ENCODE results near the gene ZW10.
"Not testable (repeated sequence)": the region's sequence is repeated elsewhere in the genome, so short reads cannot be mapped to it uniquely, and the experiment has no call there.

The ZW10 gene

GRCh38 chr11:113802621-113803020 is 29.1 kb upstream of the ZW10 start:
- DNase-seq (ENCODE audit: insufficient read length, low spot score) (no peak), FAIRE-seq (no peak)
- TF ChIP-seq PAX5 (IDR thresholded peaks at IDR 0.05; ENCODE audit: insufficient read depth, low read length, severe bottlenecking) (no peak), POU2F2 (IDR thresholded peaks at IDR 0.05; ENCODE audit: low read depth, low read length) (no peak), POLR2AphosphoS5 (IDR thresholded peaks at IDR 0.05; ENCODE audit: low read depth, low read length) (no peak), SPI1 (IDR thresholded peaks at IDR 0.05; ENCODE audit: low read depth, low read length) (no peak), TAF1 (IDR thresholded peaks at IDR 0.05; ENCODE audit: low read depth, low read length) (no peak), POLR2A (IDR thresholded peaks at IDR 0.05; ENCODE audit: low read depth, low read length) (no peak)

- TF ChIP-seq TAF1 (IDR thresholded peaks at IDR 0.05; ENCODE audit: low read depth, low read length) (no peak), POU2F2 (IDR thresholded peaks at IDR 0.05; ENCODE audit: low read depth, low read length) (no peak), POLR2AphosphoS5 (IDR thresholded peaks at IDR 0.05; ENCODE audit: low read depth, low read length) (no peak), PAX5 (IDR thresholded peaks at IDR 0.05; ENCODE audit: insufficient read depth, low read length, severe bottlenecking) (no peak), POLR2A (IDR thresholded peaks at IDR 0.05; ENCODE audit: low read depth, low read length) (no peak)
- no peak for DNase-seq (ENCODE audit: insufficient read length, low spot score)
- peak; percentile 5 for FAIRE-seq
Measured at GRCh38 chr11:113796663-113797259, 23.3 kb upstream of the ZW10 start.

GRCh38 chr11:113789675-113790320 is 16.3 kb upstream of the ZW10 start:
- DNase-seq (ENCODE audit: insufficient read length, low spot score) (no peak), FAIRE-seq (no peak)
- TF ChIP-seq SPI1 (IDR thresholded peaks at IDR 0.05; ENCODE audit: low read depth, low read length): no peak
- no peak for TF ChIP-seq PAX5 (IDR thresholded peaks at IDR 0.05; ENCODE audit: insufficient read depth, low read length, severe bottlenecking)
- no peak for TF ChIP-seq POLR2A (IDR thresholded peaks at IDR 0.05; ENCODE audit: low read depth, low read length)
- TF ChIP-seq TAF1 (IDR thresholded peaks at IDR 0.05; ENCODE audit: low read depth, low read length): no peak
- TF ChIP-seq POLR2AphosphoS5 (IDR thresholded peaks at IDR 0.05; ENCODE audit: low read depth, low read length): no peak

- not testable (repeated sequence) for DNase-seq (ENCODE audit: insufficient read length, low spot score); FAIRE-seq
Measured at GRCh38 chr11:113789016-113789415, 15.5 kb upstream of the ZW10 start.

GRCh38 chr11:113782134-113782533 is 8.6 kb upstream of the ZW10 start:
- FAIRE-seq (no peak), DNase-seq (ENCODE audit: insufficient read length, low spot score) (no peak)
- no peak for TF ChIP-seq POLR2A (IDR thresholded peaks at IDR 0.05; ENCODE audit: low read depth, low read length)

DNA sequence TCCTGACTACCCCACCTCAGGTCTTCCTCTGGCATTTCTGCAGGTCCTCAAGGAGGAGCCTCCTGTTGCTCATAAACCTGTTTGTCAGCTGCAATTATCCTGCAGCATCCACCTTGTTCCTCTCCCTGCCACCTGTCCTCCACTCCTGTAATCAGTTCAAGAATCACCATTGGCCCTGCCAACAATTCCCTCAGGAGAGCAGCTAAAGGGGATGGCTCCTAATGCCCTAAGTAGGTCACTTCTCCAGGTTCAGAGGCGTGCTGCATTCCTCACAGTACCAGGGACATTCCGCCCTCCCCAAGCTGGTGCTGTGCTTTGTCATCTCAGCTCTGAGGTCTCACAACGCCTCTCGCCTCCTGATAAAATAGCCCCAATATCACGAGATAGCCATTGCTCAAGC is 8.2 kb upstream of the ZW10 start:
- TF ChIP-seq POU2F2 (IDR thresholded peaks at IDR 0.05; ENCODE audit: low read depth, low read length) (no peak), SPI1 (IDR thresholded peaks at IDR 0.05; ENCODE audit: low read depth, low read length) (no peak), PAX5 (IDR thresholded peaks at IDR 0.05; ENCODE audit: insufficient read depth, low read length, severe bottlenecking) (no peak), TAF1 (IDR thresholded peaks at IDR 0.05; ENCODE audit: low read depth, low read length) (no peak), POLR2AphosphoS5 (IDR thresholded peaks at IDR 0.05; ENCODE audit: low read depth, low read length) (no peak), POLR2A (IDR thresholded peaks at IDR 0.05; ENCODE audit: low read depth, low read length) (no peak)
- no peak for FAIRE-seq
- no peak for DNase-seq (ENCODE audit: insufficient read length, low spot score)

DNA sequence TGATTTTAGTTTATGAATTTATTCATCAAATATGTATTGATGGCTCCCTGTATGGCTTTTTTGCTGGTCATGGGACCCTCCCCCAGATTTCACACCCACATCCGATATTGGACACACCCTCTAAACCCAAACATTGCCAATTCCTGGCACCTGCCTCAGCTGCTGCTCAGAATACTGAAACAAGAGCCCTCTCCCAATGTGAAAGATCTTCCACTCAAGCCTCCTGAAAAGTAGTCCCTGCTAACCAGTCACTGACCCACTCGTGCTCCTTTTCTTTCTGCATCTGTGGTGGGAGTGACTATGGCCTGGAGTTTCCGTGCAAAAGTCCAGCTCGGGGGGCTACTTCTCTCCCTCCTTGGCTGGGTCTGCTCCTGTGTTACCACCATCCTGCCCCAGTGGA is 6.0 kb upstream of the ZW10 start, which contains the start of gene CLDN25:
CLDN25 (plus strand) TSS at position 301 of the 400 bp plus-strand sequence; CDS start at position 301, 0 bp downstream.
- FAIRE-seq (no peak), DNase-seq (ENCODE audit: insufficient read length, low spot score) (no peak)
- no peak for TF ChIP-seq SPI1 (IDR thresholded peaks at IDR 0.05; ENCODE audit: low read depth, low read length)
- TF ChIP-seq POLR2AphosphoS5 (IDR thresholded peaks at IDR 0.05; ENCODE audit: low read depth, low read length): no peak

DNA sequence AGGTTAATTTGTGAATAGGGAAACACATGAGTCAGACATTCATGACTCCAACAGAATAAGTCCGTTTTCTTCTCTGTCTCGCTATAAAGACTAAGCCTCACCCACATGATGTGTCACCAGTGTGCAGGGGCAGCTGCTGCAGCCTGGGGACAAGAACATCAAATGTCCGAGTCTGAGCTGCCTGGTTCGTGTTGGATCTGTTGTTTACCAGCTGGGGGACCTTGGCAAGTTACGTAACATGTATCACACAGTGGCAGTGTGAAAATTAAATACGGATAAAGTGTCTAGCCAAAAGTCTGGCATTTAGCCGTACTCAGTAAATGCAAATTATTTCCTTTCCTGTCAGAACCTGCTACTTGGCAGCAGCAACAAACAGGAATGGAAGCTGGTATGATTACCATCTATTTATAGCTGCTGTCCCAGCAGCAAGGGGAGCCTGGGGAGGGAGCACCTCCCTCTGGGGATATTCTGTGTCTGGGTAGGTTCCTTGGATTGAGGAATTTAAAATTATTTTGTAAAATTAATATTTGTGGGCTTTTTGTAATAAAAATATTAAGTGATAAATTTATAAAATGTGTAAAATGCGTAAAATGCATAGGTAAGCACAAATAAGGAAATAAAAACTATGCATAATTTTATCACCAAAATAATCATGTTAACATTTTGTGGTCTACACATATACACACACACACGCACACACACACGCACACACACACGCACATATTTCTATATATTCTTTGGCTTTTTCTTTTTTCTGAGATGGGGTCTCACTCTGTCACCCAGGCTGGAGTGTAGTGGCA is 4.8 kb upstream of the ZW10 start:
- no peak for FAIRE-seq
- no peak for TF ChIP-seq POLR2A (IDR thresholded peaks at IDR 0.05; ENCODE audit: low read depth, low read length)
- TF ChIP-seq POLR2AphosphoS5 (IDR thresholded peaks at IDR 0.05; ENCODE audit: low read depth, low read length): no peak
- TF ChIP-seq POU2F2 (IDR thresholded peaks at IDR 0.05; ENCODE audit: low read depth, low read length): no peak
- no peak for TF ChIP-seq SPI1 (IDR thresholded peaks at IDR 0.05; ENCODE audit: low read depth, low read length)
- no peak for TF ChIP-seq TAF1 (IDR thresholded peaks at IDR 0.05; ENCODE audit: low read depth, low read length)
- no peak for DNase-seq (ENCODE audit: insufficient read length, low spot score)

- DNase-seq (ENCODE audit: insufficient read length, low spot score): no peak
- FAIRE-seq: no peak
- TF ChIP-seq POLR2A (IDR thresholded peaks at IDR 0.05; ENCODE audit: low read depth, low read length) (no peak), TAF1 (IDR thresholded peaks at IDR 0.05; ENCODE audit: low read depth, low read length) (no peak), PAX5 (IDR thresholded peaks at IDR 0.05; ENCODE audit: insufficient read depth, low read length, severe bottlenecking) (no peak), SPI1 (IDR thresholded peaks at IDR 0.05; ENCODE audit: low read depth, low read length) (no peak), POLR2AphosphoS5 (IDR thresholded peaks at IDR 0.05; ENCODE audit: low read depth, low read length) (no peak), POU2F2 (IDR thresholded peaks at IDR 0.05; ENCODE audit: low read depth, low read length) (no peak)
Measured at GRCh38 chr11:113774174-113774503, 647 bp upstream of the ZW10 start.

- FAIRE-seq (peak; percentile 31), DNase-seq (ENCODE audit: insufficient read length, low spot score) (no peak)
- no peak for TF ChIP-seq PAX5 (IDR thresholded peaks at IDR 0.05; ENCODE audit: insufficient read depth, low read length, severe bottlenecking)
- no peak for TF ChIP-seq SPI1 (IDR thresholded peaks at IDR 0.05; ENCODE audit: low read depth, low read length)
- TF ChIP-seq POU2F2 (IDR thresholded peaks at IDR 0.05; ENCODE audit: low read depth, low read length): no peak
- TF ChIP-seq POLR2AphosphoS5 (IDR thresholded peaks at IDR 0.05; ENCODE audit: low read depth, low read length): no peak
- no peak for TF ChIP-seq TAF1 (IDR thresholded peaks at IDR 0.05; ENCODE audit: low read depth, low read length)
- no peak for TF ChIP-seq POLR2A (IDR thresholded peaks at IDR 0.05; ENCODE audit: low read depth, low read length)
Measured at GRCh38 chr11:113773092-113773415, 438 bp downstream of the ZW10 start.

All from GM12891 (cell line).